Fibroblast of mammary gland (primary cell): ENCODE measurements around the gene PUM2.

Experiments used
- DNase-seq: peaks from one replicate; pipeline ENCODE4 v3.0.0-alpha.2; 2010; ENCODE audit warnings: low read depth
- H3K4me3 ChIP-seq: 2 replicates; pipeline ENCODE4 v1.5.1; 2011; ENCODE audit warnings: low read depth, mild to moderate bottlenecking, low read length, moderate library complexity; ENCODE audit not compliant: control insufficient read depth
- CTCF ChIP-seq: conservative IDR thresholded peaks from 2 replicates; pipeline ENCODE4 v1.5.1; 2011; ENCODE audit warnings: low read depth, low read length, inconsistent platforms; ENCODE audit not compliant: control insufficient read depth, insufficient read depth

PUM2 gene

GRCh38 chr2:20229322-20230113 is 121.1 kb downstream of the PUM2 start:
- no peak for TF ChIP-seq CTCF
- peak; percentile 74 for DNase-seq
- H3K4me3 ChIP-seq, result no peak overlapping the region

- no peak for TF ChIP-seq CTCF
- no peak for DNase-seq
- H3K4me3 ChIP-seq, result no peak overlapping the region
Measured at GRCh38 chr2:20227894-20228505, 122.6 kb downstream of the PUM2 start.

GRCh38 chr2:20226152-20226545 is 124.5 kb downstream of the PUM2 start:
- H3K4me3 ChIP-seq, result no peak overlapping the region
- TF ChIP-seq CTCF, result no peak
- no peak for DNase-seq

GRCh38 chr2:20225294-20226151 is 125.1 kb downstream of the PUM2 start:
- peak; percentile 34 for TF ChIP-seq CTCF
- peak; percentile 33 for DNase-seq
- peak overlapping the region; percentile 43 for H3K4me3 ChIP-seq

- H3K4me3 ChIP-seq, result peak within 1 kb of the TSS; percentile 50
- no peak for TF ChIP-seq CTCF
- DNase-seq, result peak; percentile 33
Measured at GRCh38 chr2:20224716-20225293, 125.8 kb downstream of the PUM2 start, which contains the start of gene SDC1. TSS of gene SDC1 (minus strand) at chr2:20225130. CDS start at chr2:20224867, 263 bp downstream.

- no peak for DNase-seq
- TF ChIP-seq CTCF, result no peak
- H3K4me3 ChIP-seq, result peak overlapping the region; percentile 50
Measured at GRCh38 chr2:20224164-20224715, 126.4 kb downstream of the PUM2 start.
